Heart left ventricle (tissue), 16 donors: ENCODE data around the gene NADSYN1. TPM values are rescaled to one million over a fixed set of nuclear protein-coding genes. Genes with fewer than 3 reads are reported as not detected.

Experiments
- ATAC-seq, 4 donors: fragments of 200-7000 bp; cut with Tn5 transposase; one replicate each; pipeline ENCODE4 v1.9.1; 2020 to 2022; ENCODE audit warnings: moderate library complexity in 4 of 4, mild to moderate bottlenecking in 3 of 4, moderate number of reproducible peaks in 1 of 4
- DNase-seq, 5 donors: peaks; one replicate each; pipeline ENCODE4 v3.0.0-alpha.2; 2020
- H3K27ac ChIP-seq, 12 donors: fragments of 200-600 bp; sonication (generic) in 4 of 12; one replicate each; pipeline versions ENCODE4 v1.5.0 to v1.8.0; 2016 to 2022; ENCODE audit warnings: mild to moderate bottlenecking in 2 of 12
- H3K27me3 ChIP-seq, 9 donors: fragments of 200-600 bp; sonication (generic) in 2 of 9; one replicate each; pipeline versions ENCODE4 v1.5.1 to v1.8.0; 2016 to 2022; ENCODE audit warnings: mild to moderate bottlenecking in 3 of 9
- H3K36me3 ChIP-seq, 9 donors: fragments of 200-600 bp; sonication (generic) in 2 of 9; one replicate each; pipeline versions ENCODE4 v1.5.0 to v1.8.0; 2018 to 2022; ENCODE audit warnings: mild to moderate bottlenecking in 2 of 9
- H3K4me1 ChIP-seq, 12 donors: fragments of 200-600 bp; sonication (generic) in 4 of 12; one replicate each; pipeline versions ENCODE4 v1.5.0 to v1.8.0; 2016 to 2022; ENCODE audit warnings: mild to moderate bottlenecking in 3 of 12
- H3K4me3 ChIP-seq, 12 donors: fragments of 200-600 bp; sonication (generic) in 4 of 12; one replicate each; pipeline versions ENCODE4 v1.5.0 to v1.8.0; 2017 to 2022; ENCODE audit warnings: mild to moderate bottlenecking in 9 of 12, moderate library complexity in 4 of 12
- H3K9me3 ChIP-seq, 12 donors: fragments of 200-600 bp; sonication (generic) in 4 of 12; one replicate each; pipeline versions ENCODE4 v1.5.0 to v1.8.0; 2016 to 2022; ENCODE audit warnings: mild to moderate bottlenecking in 1 of 12
- POLR2A ChIP-seq, 2 donors: fragments of 450-650 bp; IDR thresholded peaks; one replicate each; pipeline ENCODE4 v1.6.1; 2017; ENCODE audit warnings: antibody characterized with exemption in 2 of 2, mild to moderate bottlenecking in 2 of 2, moderate library complexity in 2 of 2
- WGBS, 4 donors: extraction: QIAGEN DNeasy Blood & Tissue Kit in 2 of 4; methylation state at CpG; one replicate each; pipeline versions ENCODE4 v1.1.5 to v1.1.7; 2013 to 2018; 5-methylcytosine and 5-hydroxymethylcytosine counted together
- intact Hi-C, 10 donors: fragments of 100-400 bp; cut with DNase I; formaldehyde crosslinking; loops; one replicate each; pipeline versions ENCODE4 v1.11.1 to v1.14.2; 2022
- microRNA-seq, 4 donors: library from miRNA; unstranded; fragments of <30 nt; microRNA quantifications; one replicate each; pipeline versions ENCODE4 to v1.2.0, GENCODE V29; 2017 to 2020
- polyA plus RNA-seq, 2 donors: library from polyadenylated mRNA; stranded (reverse); fragments of 200-250 nt; gene quantifications; one replicate each; pipeline ENCODE4 v1.2.3, GENCODE V29; 2013
- total RNA-seq, 9 donors: library from RNA; depleted of rRNA in 2 of 9; stranded (reverse); fragments of >200 nt in 2 of 9; fragmentation: NEBNext Ultra II Directional in 3 of 9; extraction: Animal tissue kit (Norgen Biotek cat#: 25700) in 3 of 9; gene quantifications; one replicate each; pipeline versions ENCODE4 v1.1.0 to v1.2.4, GENCODE V29; 2016 to 2023
- TF ChIP-seq, protein P1 (sequence below), 12 donors: fragments of 200-600 bp; sonication (generic) in 4 of 12; IDR thresholded peaks; one replicate each; pipeline versions ENCODE4 v1.5.0 to v1.8.0; 2018 to 2022; ENCODE audit warnings: antibody characterized with exemption in 12 of 12, mild to moderate bottlenecking in 5 of 12
- donor health status: ischemic (EF 13 %, LVEDD 7.1; RV severe dilation, severe dysfunction).
- donor health status: healthy with polysubstance abuse.
- donor health status: DM: no; HTN: yes; CAD: no.
- donor health status: DM: no; HTN: no; CAD: no.
- donor health status: ischemic (EF 25% LVEDD 6.9; RV normal size, moderate dysfunction).
- donor health status: ischemic (EF 25% LVEDD 5.7; RV mildly dilated, moderate dysfunction).
- donor health status: healthy.
- donor health status: DM: yes; HTN: yes; CAD: no.
- donor health status: ischemic (EF 35%, LVEDD 5.7; RV mildly dilated, moderate dysfunction).
- donor health status: nonischemic (EF 11% LVEDD 7.7; RV severe dilation, severe dysfunction).
- donor health status: DM: yes; HTN: yes; CAD: no.
- donor health status: PGD.
- donor health status: ischemic (EF 29% LVEDD 5.4; RV normal size, mild dysfunction).
- donor health status: nonischemic (EF 23%, LVEDD 6.1; RV moderate dilation, normal function).

The NADSYN1 gene
- total and polyA plus RNA-seq, 11 donors, result 11.4 to 41.9 (median 19.4) TPM

DNA sequence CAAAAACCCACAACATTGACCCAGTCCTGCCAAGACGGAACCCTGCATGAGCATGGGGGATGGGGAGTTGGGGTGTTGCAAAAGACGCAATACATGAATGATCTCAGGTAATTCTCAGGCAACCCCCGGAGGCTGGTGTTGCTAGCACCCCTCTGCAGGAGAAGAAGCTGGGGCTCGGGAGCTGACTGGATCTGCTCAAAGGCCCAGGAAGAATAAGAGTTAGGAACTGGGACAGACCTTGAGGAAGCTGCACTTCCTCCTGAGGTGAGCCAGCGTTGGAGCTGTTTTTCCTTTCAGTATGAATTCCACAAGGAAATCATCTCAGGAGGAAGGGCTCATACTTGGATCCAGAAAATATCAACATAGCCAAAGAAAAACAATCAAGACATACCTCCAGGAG lies 95.1 kb downstream of the NADSYN1 start, which contains the start of gene KRTAP5-9:
KRTAP5-9 (plus strand) TSS at position 301 of the 400 bp plus-strand sequence. CDS start 238 bp downstream, outside the sequence.
- DNase-seq (no peak), ATAC-seq (peak in 1 of 4 donors; percentile 13)
- Histone ChIP-seq H3K27ac (no peak within 1 kb of the TSS), H3K36me3 (no peaks in the 10 kb centered on the region), H3K4me3 (no peak within 1 kb of the TSS), H3K9me3 (no peaks in the 10 kb centered on the region), H3K4me1 (peaks cover 0 to 9% (median 0%) of the 10 kb centered on the region in 12 donors), H3K27me3 (peaks cover 0 to 11% (median 0%) of the 10 kb centered on the region in 9 donors)
- TF ChIP-seq, protein P1, sequence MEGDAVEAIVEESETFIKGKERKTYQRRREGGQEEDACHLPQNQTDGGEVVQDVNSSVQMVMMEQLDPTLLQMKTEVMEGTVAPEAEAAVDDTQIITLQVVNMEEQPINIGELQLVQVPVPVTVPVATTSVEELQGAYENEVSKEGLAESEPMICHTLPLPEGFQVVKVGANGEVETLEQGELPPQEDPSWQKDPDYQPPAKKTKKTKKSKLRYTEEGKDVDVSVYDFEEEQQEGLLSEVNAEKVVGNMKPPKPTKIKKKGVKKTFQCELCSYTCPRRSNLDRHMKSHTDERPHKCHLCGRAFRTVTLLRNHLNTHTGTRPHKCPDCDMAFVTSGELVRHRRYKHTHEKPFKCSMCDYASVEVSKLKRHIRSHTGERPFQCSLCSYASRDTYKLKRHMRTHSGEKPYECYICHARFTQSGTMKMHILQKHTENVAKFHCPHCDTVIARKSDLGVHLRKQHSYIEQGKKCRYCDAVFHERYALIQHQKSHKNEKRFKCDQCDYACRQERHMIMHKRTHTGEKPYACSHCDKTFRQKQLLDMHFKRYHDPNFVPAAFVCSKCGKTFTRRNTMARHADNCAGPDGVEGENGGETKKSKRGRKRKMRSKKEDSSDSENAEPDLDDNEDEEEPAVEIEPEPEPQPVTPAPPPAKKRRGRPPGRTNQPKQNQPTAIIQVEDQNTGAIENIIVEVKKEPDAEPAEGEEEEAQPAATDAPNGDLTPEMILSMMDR (IDR thresholded peaks at IDR 0.05), result no peak
- TF ChIP-seq POLR2A (IDR thresholded peaks at IDR 0.05), result no peak
- 50 to 67% (median 63%) methylated on average over 5 of the region's 5 CpGs for WGBS, 4 donors
- intact Hi-C loops, result no loop called here

DNA sequence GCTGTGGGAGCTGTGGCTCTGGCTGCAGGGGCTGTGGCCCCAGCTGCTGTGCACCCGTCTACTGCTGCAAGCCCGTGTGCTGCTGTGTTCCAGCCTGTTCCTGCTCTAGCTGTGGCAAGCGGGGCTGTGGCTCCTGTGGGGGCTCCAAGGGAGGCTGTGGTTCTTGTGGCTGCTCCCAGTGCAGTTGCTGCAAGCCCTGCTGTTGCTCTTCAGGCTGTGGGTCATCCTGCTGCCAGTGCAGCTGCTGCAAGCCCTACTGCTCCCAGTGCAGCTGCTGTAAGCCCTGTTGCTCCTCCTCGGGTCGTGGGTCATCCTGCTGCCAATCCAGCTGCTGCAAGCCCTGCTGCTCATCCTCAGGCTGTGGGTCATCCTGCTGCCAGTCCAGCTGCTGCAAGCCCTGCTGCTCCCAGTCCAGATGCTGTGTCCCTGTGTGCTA lies 95.7 kb downstream of the NADSYN1 start:
- no peak for DNase-seq
- Histone ChIP-seq H3K4me3 (no peak overlapping the region), H3K9me3 (no peaks in the 10 kb centered on the region), H3K36me3 (no peaks in the 10 kb centered on the region), H3K27me3 (peaks cover 0 to 11% (median 0%) of the 10 kb centered on the region in 9 donors), H3K27ac (no peak overlapping the region), H3K4me1 (peaks cover 0 to 9% (median 0%) of the 10 kb centered on the region in 12 donors)
- 7 to 40% (median 29%) methylated on average over 1 to 5 of the region's 5 CpGs for WGBS, 4 donors
- TF ChIP-seq, protein P1 (IDR thresholded peaks at IDR 0.05), result no peak
- no peak for TF ChIP-seq POLR2A (IDR thresholded peaks at IDR 0.05)
- intact Hi-C loops, result no loop called here
- no peak for ATAC-seq

Small RNA genes within 50 kb of the gene (microRNA-seq; reads per million reads assigned to microRNA genes)
- gene MIR6754, result 0 to 0.32 (median 0) reads per million in 4 donors

Other genes starting within 250 kb of the NADSYN1 start
- 1 to 10 TPM in 1 of 9 donors, under 1 TPM in 3, not detected in 5; 0.29 to 1.5 (median 0.41) TPM for gene SHANK2, start 200.6 kb upstream of the NADSYN1 start, total RNA-seq
- under 1 TPM; under 0.01 to 0.04 TPM for gene SHANK2, start 200.6 kb upstream of the NADSYN1 start, polyA plus RNA-seq
- 10 to 100 TPM; 19.8 to 44.5 (median 30.8) TPM for gene DHCR7, start 4.8 kb upstream of the NADSYN1 start, total RNA-seq
- gene DHCR7, start 4.8 kb upstream of the NADSYN1 start, polyA plus RNA-seq, result 10 to 100 TPM; 12.6 to 22.2 TPM
- gene KRTAP5-7, start 74.1 kb downstream of the NADSYN1 start, total RNA-seq, result not detected
- gene KRTAP5-7, start 74.1 kb downstream of the NADSYN1 start, polyA plus RNA-seq, result not detected
- gene KRTAP5-8, start 84.8 kb downstream of the NADSYN1 start, total RNA-seq, result not detected
- gene KRTAP5-8, start 84.8 kb downstream of the NADSYN1 start, polyA plus RNA-seq, result under 1 TPM in 1 of 2 donors, not detected in 1; 0.19 TPM
- gene KRTAP5-9, start 95.2 kb downstream of the NADSYN1 start, total RNA-seq, result not detected
- gene KRTAP5-9, start 95.2 kb downstream of the NADSYN1 start, polyA plus RNA-seq, result not detected
- gene KRTAP5-10, start 112.4 kb downstream of the NADSYN1 start, total RNA-seq, result not detected
- not detected for gene KRTAP5-10, start 112.4 kb downstream of the NADSYN1 start, polyA plus RNA-seq
- not detected for gene KRTAP5-11, start 129.7 kb downstream of the NADSYN1 start, total RNA-seq
- gene KRTAP5-11, start 129.7 kb downstream of the NADSYN1 start, polyA plus RNA-seq, result not detected